Esophagus squamous epithelium (tissue), 4 donors: ENCODE data around the gene DCAF6.

Experiments used
- CTCF ChIP-seq, 6 experiments: fragments of 450-650 bp in 4 of 6; fragments of 200-600 bp in 2 of 6; sonication (generic) in 2 of 6; IDR thresholded peaks; one replicate each; pipeline ENCODE4 v1.5.1; 2016 to 2019; ENCODE audit warnings: antibody characterized with exemption in 6 of 6, mild to moderate bottlenecking in 4 of 6, moderate library complexity in 4 of 6
- POLR2A ChIP-seq, 4 donors: fragments of 450-650 bp; IDR thresholded peaks; one replicate each; pipeline ENCODE4 v1.6.1; 2017; ENCODE audit warnings: antibody characterized with exemption in 4 of 4, mild to moderate bottlenecking in 4 of 4, moderate library complexity in 3 of 4

- no peak for TF ChIP-seq POLR2A (IDR thresholded peaks at IDR 0.05)
- no peak for TF ChIP-seq CTCF (IDR thresholded peaks at IDR 0.05)
Observed at GRCh38 chr1:167913895-167914496, 22.5 kb upstream of the DCAF6 start, which contains the start of gene ADCY10.
